Measurements from ENCODE around the gene SMG6. TPM values are rescaled to one million over a fixed set of nuclear protein-coding genes. Genes with fewer than 3 reads are reported as not detected.
A peak's percentile ranks its signal among the peaks of the same experiment; 100 is the strongest.

The SMG6 gene
- total and polyA plus RNA-seq, 2 experiments from 2014 or later, result 23.0 to 50.8 TPM

- Histone ChIP-seq H3K36me3 (peaks cover 6% of the 10 kb centered on the region), H3K27ac (no peak overlapping the region), H3K4me1 (ENCODE audit: low read depth) (peaks cover 25% of the 10 kb centered on the region), H3K27me3 (peaks cover 62% of the 10 kb centered on the region), H3K9me3 (ENCODE audit: low read depth) (no peaks in the 10 kb centered on the region), H3K4me3 (no peak overlapping the region)
- DNase-seq (ENCODE audit: low read depth in 1 of 2, low spot score in 1 of 2), result peak in 1 of 2 donors; percentile 58
- TF ChIP-seq CTCF (IDR thresholded peaks at IDR 0.05; ENCODE audit: low read depth, low read length), result no peak
These were observed 242.7 kb downstream of the SMG6 start for GRCh38 chr17:2060681-2061440.

GRCh38 chr17:2060385-2060658 lies 243.3 kb downstream of the SMG6 start:
- Histone ChIP-seq H3K4me3 (no peak overlapping the region), H3K36me3 (peaks cover 6% of the 10 kb centered on the region), H3K27ac (no peak overlapping the region), H3K27me3 (peaks cover 67% of the 10 kb centered on the region), H3K4me1 (ENCODE audit: low read depth) (peaks cover 25% of the 10 kb centered on the region), H3K9me3 (ENCODE audit: low read depth) (no peaks in the 10 kb centered on the region)
- DNase-seq (ENCODE audit: low read depth in 1 of 2, low spot score in 1 of 2), result no peak
- TF ChIP-seq CTCF (IDR thresholded peaks at IDR 0.05; ENCODE audit: low read depth, low read length), result no peak

GRCh38 chr17:2059547-2060384 lies 243.8 kb downstream of the SMG6 start:
- no peaks in the 10 kb centered on the region for H3K9me3 ChIP-seq (ENCODE audit: low read depth)
- peaks cover 25% of the 10 kb centered on the region for H3K4me1 ChIP-seq (ENCODE audit: low read depth)
- no peak for TF ChIP-seq CTCF (IDR thresholded peaks at IDR 0.05; ENCODE audit: low read depth, low read length)
- H3K27me3 ChIP-seq, result peaks cover 73% of the 10 kb centered on the region
- peaks cover under 1% of the 10 kb centered on the region for H3K36me3 ChIP-seq
- no peak overlapping the region for H3K27ac ChIP-seq
- H3K4me3 ChIP-seq, result no peak overlapping the region
- DNase-seq (ENCODE audit: low read depth in 1 of 2, low spot score in 1 of 2), result no peak

GRCh38 chr17:2058586-2059546 lies 244.7 kb downstream of the SMG6 start:
- H3K27ac ChIP-seq, result no peak overlapping the region
- no peaks in the 10 kb centered on the region for H3K36me3 ChIP-seq
- H3K4me1 ChIP-seq (ENCODE audit: low read depth), result peaks cover 20% of the 10 kb centered on the region
- peak; percentile 68 for TF ChIP-seq CTCF (IDR thresholded peaks at IDR 0.05; ENCODE audit: low read depth, low read length)
- H3K4me3 ChIP-seq, result no peak overlapping the region
- no peaks in the 10 kb centered on the region for H3K9me3 ChIP-seq (ENCODE audit: low read depth)
- peak; percentile 55 to 93 for DNase-seq (ENCODE audit: low read depth in 1 of 2, low spot score in 1 of 2)
- H3K27me3 ChIP-seq, result peaks cover 82% of the 10 kb centered on the region

Data from cardiac muscle cell (in vitro differentiated cells and primary cell).